ENCODE data around the gene DRAM1. TPM values are rescaled to one million over a fixed set of nuclear protein-coding genes. Genes with fewer than 3 reads are reported as not detected.

DRAM1 gene
- total RNA-seq, 1 experiment from 2014 or later, result 6.5 TPM

GRCh38 chr12:101852998-101853397 is 24.4 kb upstream of the DRAM1 start:
- no peak overlapping the region for H3K4ac ChIP-seq (ENCODE audit: low read depth, low read length)
- no peaks in the 10 kb centered on the region for H4K20me1 ChIP-seq (ENCODE audit: control insufficient read depth, insufficient read depth, insufficient read length)
- no peak overlapping the region for H2BK12ac ChIP-seq (ENCODE audit: insufficient read length, low read depth, low read length)
- Mint-ChIP-seq H3K27me3 (ENCODE audit: low read depth) (no peaks in the 10 kb centered on the region), H3K4me1 (peaks cover 0 to 2% of the 10 kb centered on the region in 2 experiments; a peak in 1 of 4 replicates), H3K36me3 (ENCODE audit: insufficient read depth in 1 of 3, low read depth in 3 of 3) (no peaks in the 10 kb centered on the region), H3K9me3 (no peaks in the 10 kb centered on the region), H3K27ac (no peak overlapping the region), H3K4me3 (no peak overlapping the region)
- no peak overlapping the region for H2BK20ac ChIP-seq (ENCODE audit: low read depth, low read length, poor library complexity, severe bottlenecking)
- H3T11ph ChIP-seq (ENCODE audit: low read length), result no peak overlapping the region
- H3K23ac ChIP-seq (ENCODE audit: insufficient read length, low read depth, low read length), result no peak overlapping the region
- H3K27ac ChIP-seq (ENCODE audit: insufficient read length, low read depth, low read length), result no peak overlapping the region
- H3K4me1 ChIP-seq (ENCODE audit: insufficient read depth, low read length), result no peaks in the 10 kb centered on the region
- no peak overlapping the region for H4K5ac ChIP-seq (ENCODE audit: insufficient read length, low read depth, low read length)
- H3K79me2 ChIP-seq (ENCODE audit: insufficient read depth, low read length), result no peaks in the 10 kb centered on the region
- H3K14ac ChIP-seq (ENCODE audit: insufficient read depth, low read length), result no peak overlapping the region
- H2AK5ac ChIP-seq (ENCODE audit: insufficient read length, low read length), result no peak overlapping the region
- no peaks in the 10 kb centered on the region for H3K27me3 ChIP-seq (ENCODE audit: insufficient read depth, low read length)
- H4K8ac ChIP-seq (replicated peaks; ENCODE audit: insufficient read length, low read depth, low read length), result no peak overlapping the region
- H3K18ac ChIP-seq (ENCODE audit: insufficient read length, low read depth, low read length), result no peak overlapping the region
- no peak overlapping the region for H2BK5ac ChIP-seq (ENCODE audit: insufficient read length, low read length)
- no peak overlapping the region for H2BK120ac ChIP-seq (ENCODE audit: low read depth, low read length, poor library complexity, severe bottlenecking)
- no peaks in the 10 kb centered on the region for H3K23me2 ChIP-seq (ENCODE audit: insufficient read length, low read depth, low read length, poor library complexity, severe bottlenecking)
- no peak overlapping the region for H2AFZ ChIP-seq (ENCODE audit: low read length)
- H3K9ac ChIP-seq (ENCODE audit: extremely low read depth, insufficient read length, low read length), result no peak overlapping the region
- no peaks in the 10 kb centered on the region for H3K9me3 ChIP-seq (ENCODE audit: control insufficient read depth, low read depth, low read length)
- H3K56ac ChIP-seq (ENCODE audit: insufficient read length, low read depth, low read length), result no peak overlapping the region
- no peak for DNase-seq
- no peaks in the 10 kb centered on the region for H3K79me1 ChIP-seq (ENCODE audit: insufficient read depth, low read depth, low read length, poor library complexity, severe bottlenecking)
- no peak for TF ChIP-seq CTCF (conservative IDR thresholded peaks at IDR 0.05)
- no peak overlapping the region for H4K91ac ChIP-seq (ENCODE audit: insufficient read length, low read depth, low read length)
- no peak overlapping the region for H3K4me2 ChIP-seq (ENCODE audit: insufficient read depth, insufficient read length, low read length)
- no peak overlapping the region for H2BK15ac ChIP-seq (ENCODE audit: low read depth, low read length)
